ENCODE results near the gene CDH18.

DNA sequence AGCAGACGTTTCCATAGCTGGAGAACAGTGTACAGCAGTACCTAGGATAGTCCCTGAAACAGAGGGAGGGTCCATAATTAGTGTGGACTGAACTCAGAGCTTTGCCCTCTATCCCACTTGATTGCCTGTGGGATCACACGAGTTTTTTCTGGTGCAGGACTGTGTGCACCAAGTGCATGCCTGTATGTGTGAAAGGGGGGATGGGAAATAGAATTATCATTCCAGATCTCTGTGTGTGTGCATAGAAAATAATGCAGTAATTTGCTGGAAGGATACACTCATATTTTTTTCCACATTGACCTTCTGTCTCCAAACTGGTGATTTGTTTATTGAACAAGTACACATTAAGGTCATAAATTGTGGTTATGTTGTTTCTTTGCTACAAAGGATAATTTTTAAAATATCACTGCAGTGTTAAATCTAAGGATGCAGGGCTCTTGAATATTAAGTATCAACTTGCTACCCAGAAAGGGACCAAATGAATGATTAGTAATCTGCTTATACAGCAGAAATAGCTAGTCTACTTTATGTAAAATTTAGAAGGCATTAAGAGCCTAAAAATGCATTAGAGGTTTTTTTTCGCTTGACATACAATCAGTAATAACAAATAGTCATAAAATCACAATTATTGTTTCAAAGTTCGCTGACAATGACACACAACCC, 292.9 kb downstream of the CDH18 start:
- TF ChIP-seq, protein P1, sequence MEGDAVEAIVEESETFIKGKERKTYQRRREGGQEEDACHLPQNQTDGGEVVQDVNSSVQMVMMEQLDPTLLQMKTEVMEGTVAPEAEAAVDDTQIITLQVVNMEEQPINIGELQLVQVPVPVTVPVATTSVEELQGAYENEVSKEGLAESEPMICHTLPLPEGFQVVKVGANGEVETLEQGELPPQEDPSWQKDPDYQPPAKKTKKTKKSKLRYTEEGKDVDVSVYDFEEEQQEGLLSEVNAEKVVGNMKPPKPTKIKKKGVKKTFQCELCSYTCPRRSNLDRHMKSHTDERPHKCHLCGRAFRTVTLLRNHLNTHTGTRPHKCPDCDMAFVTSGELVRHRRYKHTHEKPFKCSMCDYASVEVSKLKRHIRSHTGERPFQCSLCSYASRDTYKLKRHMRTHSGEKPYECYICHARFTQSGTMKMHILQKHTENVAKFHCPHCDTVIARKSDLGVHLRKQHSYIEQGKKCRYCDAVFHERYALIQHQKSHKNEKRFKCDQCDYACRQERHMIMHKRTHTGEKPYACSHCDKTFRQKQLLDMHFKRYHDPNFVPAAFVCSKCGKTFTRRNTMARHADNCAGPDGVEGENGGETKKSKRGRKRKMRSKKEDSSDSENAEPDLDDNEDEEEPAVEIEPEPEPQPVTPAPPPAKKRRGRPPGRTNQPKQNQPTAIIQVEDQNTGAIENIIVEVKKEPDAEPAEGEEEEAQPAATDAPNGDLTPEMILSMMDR (IDR thresholded peaks at IDR 0.05; ENCODE audit: borderline replicate concordance, extremely low read depth, low read length, poor library complexity, severe bottlenecking), result no peak
- TF ChIP-seq EZH2 (IDR thresholded peaks at IDR 0.05; ENCODE audit: borderline replicate concordance, low read depth, low read length, severe bottlenecking), result no peak

All from DND-41 (cell line).